ENCODE data around the gene CUEDC1. TPM values are rescaled to one million over a fixed set of nuclear protein-coding genes. Genes with fewer than 3 reads are reported as not detected.
A peak's percentile ranks its signal among the peaks of the same experiment; 100 is the strongest.

The CUEDC1 gene
- total RNA-seq, 4 donors from 2014 or later: 7.5 to 14.3 (median 12.7) TPM

GRCh38 chr17:57957120-57957850, 2.1 kb upstream of the CUEDC1 start:
- peak in 1 of 2 donors; percentile 56 for DNase-seq (ENCODE audit: low spot score in 2 of 2)
- 92 to 96% methylated on average over 8 of the region's 8 CpGs for WGBS, 2 donors
- TF ChIP-seq POLR2A (IDR thresholded peaks at IDR 0.05) (no peak), CTCF (IDR thresholded peaks at IDR 0.05) (no peak)
- intact Hi-C loops (cut with DNase I; ENCODE audit: low total_unique reads): no loop called here
- no peak overlapping the region for H3K4me3 ChIP-seq (ENCODE audit: low read depth, poor library complexity, severe bottlenecking)

DNA sequence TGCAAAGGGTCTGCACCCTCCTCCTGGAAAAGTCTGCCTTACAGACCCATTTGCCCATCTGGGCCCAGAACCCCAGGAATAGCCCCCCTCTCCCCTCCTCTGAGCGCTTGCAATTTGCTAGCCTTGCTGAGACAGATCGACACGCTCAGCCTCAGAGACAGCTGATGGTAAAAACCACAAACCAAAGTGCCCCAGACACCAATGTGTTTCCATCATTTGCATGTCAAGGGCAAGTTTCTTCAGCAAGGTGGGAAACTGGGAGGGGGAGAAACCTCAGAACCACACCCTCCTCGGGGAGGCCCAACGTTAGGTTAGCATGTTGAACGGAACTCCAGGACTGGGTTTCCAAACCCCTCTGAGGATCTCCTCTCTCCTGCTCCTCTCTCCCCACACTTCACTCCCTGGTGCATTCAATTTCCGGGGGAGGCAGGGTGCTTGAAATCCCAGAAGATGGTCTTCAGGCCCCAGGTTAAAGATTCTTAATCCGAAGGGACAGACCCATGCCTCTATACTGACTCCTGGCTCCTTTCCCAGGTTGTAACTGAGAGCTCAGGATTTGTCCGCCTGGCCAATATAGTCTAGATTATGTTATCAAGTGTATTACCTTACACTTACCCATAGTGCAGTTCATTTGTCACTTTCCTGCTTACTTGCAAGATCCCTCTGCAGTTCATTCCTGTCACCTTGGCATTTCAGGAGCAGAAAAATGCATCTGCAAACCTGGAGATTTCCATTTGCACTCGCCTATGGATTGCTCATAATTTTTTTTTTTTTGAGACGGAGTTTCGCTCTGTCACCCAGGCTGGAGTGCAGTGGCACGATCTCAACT, 1.3 kb upstream of the CUEDC1 start:
- intact Hi-C loops (cut with DNase I; ENCODE audit: low total_unique reads): no loop called here

DNA sequence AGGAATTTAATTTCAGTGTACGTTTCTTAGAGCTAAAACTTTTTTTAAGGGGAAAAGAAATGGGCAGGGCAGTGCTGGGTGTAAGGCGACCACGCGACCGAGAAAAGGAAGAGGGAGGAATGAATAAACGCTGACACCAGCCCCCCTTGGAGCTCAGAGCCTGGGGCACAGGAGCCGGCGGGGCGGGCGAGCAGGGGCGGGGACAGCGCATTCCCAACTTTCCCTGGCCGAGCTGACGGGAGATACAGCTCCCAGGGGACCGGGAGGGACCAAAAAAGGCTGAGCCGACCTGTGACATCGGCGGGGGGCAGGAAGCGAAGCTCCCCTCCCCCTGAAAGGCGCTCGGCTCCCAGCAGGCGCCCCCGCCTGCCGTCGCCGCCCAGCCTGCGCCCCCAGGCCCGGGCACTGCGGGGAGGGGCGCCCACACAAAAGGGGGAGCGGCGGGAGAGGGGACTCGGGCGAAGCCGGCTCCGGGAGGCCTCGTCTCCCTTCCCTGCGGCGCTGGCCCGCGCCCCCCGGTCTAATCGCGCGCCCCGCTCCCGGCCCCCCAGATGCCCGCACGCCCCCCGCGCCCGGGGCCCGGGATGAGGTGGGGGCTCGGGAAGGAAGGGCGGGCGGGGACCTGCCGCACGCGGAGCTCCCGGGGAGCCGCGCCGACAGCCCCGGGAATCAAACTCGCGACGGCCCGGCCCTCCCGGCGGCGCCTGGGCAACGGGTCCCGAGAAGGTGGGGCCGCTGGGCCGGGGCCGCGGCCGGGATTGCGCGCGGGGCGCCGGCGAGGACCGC, 622 bp downstream of the CUEDC1 start:
- no peak for TF ChIP-seq CTCF (IDR thresholded peaks at IDR 0.05)
- TF ChIP-seq POLR2A (IDR thresholded peaks at IDR 0.05): no peak
- intact Hi-C loops (cut with DNase I; ENCODE audit: low total_unique reads): no loop called here
- peak; percentile 70 to 96 for DNase-seq (ENCODE audit: low spot score in 2 of 2)
- WGBS, 2 donors: 2% methylated on average over 28 to 57 of the region's 85 CpGs
- H3K4me3 ChIP-seq (ENCODE audit: low read depth, poor library complexity, severe bottlenecking): peak overlapping the region; percentile 74

More for the DNA sequence above, 1.3 kb upstream of the CUEDC1 start:
- no peak overlapping the region for H3K4me3 ChIP-seq (ENCODE audit: low read depth, poor library complexity, severe bottlenecking)
- DNase-seq (ENCODE audit: low spot score in 2 of 2): no peak
- TF ChIP-seq POLR2A (IDR thresholded peaks at IDR 0.05): no peak
- no peak for TF ChIP-seq CTCF (IDR thresholded peaks at IDR 0.05)
- 65 to 71% methylated on average over 13 of the region's 13 CpGs for WGBS, 2 donors

GRCh38 chr17:57953705-57954396, 1.4 kb downstream of the CUEDC1 start:
- intact Hi-C loops (cut with DNase I; ENCODE audit: low total_unique reads): no loop called here
- TF ChIP-seq POLR2A (IDR thresholded peaks at IDR 0.05) (no peak), CTCF (IDR thresholded peaks at IDR 0.05) (no peak)
- WGBS, 2 donors: 73 to 75% methylated on average over 13 of the region's 13 CpGs
- peak overlapping the region; percentile 74 for H3K4me3 ChIP-seq (ENCODE audit: low read depth, poor library complexity, severe bottlenecking)
- no peak for DNase-seq (ENCODE audit: low spot score in 2 of 2)

DNA sequence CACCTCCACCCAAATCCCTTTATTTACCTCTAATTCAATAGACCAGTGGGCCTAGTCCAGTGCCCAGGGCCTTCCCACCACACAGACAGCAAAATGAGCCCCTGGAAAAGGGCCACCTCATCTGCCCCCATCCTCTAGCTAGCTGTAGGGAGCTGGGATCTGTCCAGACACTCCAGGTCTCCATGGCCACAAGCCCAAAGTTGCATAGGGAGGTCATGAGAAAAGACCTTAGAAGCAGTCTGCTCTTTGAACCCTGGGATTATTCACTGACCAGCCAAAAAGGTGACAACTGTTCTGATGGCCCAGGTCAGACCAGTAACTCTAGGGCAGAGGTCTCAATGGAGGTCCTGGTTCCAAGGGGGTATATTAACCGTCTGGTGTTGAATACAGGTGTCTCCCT, 2.0 kb downstream of the CUEDC1 start:
- 83 to 84% methylated on average over 1 of the region's 1 CpG for WGBS, 2 donors
- H3K4me3 ChIP-seq (ENCODE audit: low read depth, poor library complexity, severe bottlenecking): no peak overlapping the region
- TF ChIP-seq CTCF (IDR thresholded peaks at IDR 0.05) (no peak), POLR2A (IDR thresholded peaks at IDR 0.05) (no peak)
- DNase-seq (ENCODE audit: low spot score in 2 of 2): no peak
- intact Hi-C loops (cut with DNase I; ENCODE audit: low total_unique reads): no loop called here

Measured in lower leg skin (tissue), 4 donors.